Tibial nerve (tissue), 3 donors: Measurements from ENCODE around the gene LCNL1.

Source experiments
- POLR2A ChIP-seq, 2 donors: fragments of 450-650 bp; IDR thresholded peaks; one replicate each; pipeline ENCODE4 v1.6.1; 2017; ENCODE audit warnings: antibody characterized with exemption in 2 of 2, mild to moderate bottlenecking in 2 of 2, moderate library complexity in 2 of 2
- TF ChIP-seq, protein P1 (sequence below), 5 experiments: fragments of 200-600 bp in 3 of 5; fragments of 450-650 bp in 2 of 5; sonication (generic) in 3 of 5; IDR thresholded peaks; one replicate each; pipeline ENCODE4 v1.5.1; 2016 to 2019; ENCODE audit warnings: antibody characterized with exemption in 5 of 5, mild to moderate bottlenecking in 3 of 5, moderate library complexity in 2 of 5

DNA sequence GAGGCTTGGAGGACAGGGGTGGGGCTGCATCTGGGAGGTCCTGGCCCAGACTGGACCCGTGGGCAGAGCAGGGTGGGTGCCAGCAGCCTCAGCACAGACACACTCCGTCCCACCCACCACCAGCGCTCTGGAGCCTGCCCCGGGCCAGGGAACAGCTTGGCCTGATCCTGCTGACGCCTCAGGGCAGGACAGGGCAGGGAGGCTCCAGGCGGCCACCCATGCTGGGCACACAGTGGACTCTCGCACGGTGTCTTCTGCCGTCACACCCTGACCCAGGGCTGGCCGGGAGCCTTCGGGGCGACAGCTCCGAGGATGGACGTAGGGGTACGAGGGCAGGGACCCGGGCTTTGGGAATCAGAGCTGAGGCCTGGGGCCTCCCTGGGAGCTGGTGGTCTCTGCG lies 13.6 kb upstream of the LCNL1 start:
- TF ChIP-seq, protein P1, sequence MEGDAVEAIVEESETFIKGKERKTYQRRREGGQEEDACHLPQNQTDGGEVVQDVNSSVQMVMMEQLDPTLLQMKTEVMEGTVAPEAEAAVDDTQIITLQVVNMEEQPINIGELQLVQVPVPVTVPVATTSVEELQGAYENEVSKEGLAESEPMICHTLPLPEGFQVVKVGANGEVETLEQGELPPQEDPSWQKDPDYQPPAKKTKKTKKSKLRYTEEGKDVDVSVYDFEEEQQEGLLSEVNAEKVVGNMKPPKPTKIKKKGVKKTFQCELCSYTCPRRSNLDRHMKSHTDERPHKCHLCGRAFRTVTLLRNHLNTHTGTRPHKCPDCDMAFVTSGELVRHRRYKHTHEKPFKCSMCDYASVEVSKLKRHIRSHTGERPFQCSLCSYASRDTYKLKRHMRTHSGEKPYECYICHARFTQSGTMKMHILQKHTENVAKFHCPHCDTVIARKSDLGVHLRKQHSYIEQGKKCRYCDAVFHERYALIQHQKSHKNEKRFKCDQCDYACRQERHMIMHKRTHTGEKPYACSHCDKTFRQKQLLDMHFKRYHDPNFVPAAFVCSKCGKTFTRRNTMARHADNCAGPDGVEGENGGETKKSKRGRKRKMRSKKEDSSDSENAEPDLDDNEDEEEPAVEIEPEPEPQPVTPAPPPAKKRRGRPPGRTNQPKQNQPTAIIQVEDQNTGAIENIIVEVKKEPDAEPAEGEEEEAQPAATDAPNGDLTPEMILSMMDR (IDR thresholded peaks at IDR 0.05), result no peak
- no peak for TF ChIP-seq POLR2A (IDR thresholded peaks at IDR 0.05)
